HG02610 (cell line): ENCODE results near the gene SAMD10.
"Not testable (repeated sequence)": the region's sequence is repeated elsewhere in the genome, so short reads cannot be mapped to it uniquely, and the experiment has no call there.

Source experiments
- ATAC-seq: cut with Tn5 transposase; IDR thresholded peaks from one replicate; pipeline ENCODE4 v1.9.1; 2021; ENCODE audit warnings: mild to moderate bottlenecking, moderate library complexity; ENCODE audit not compliant: unreplicated experiment

Gene SAMD10

GRCh38 chr20:63942969-63943807 is 36.3 kb downstream of the SAMD10 start:
- no peak for ATAC-seq

GRCh38 chr20:63942250-63942951 is 37.0 kb downstream of the SAMD10 start:
- no peak for ATAC-seq

GRCh38 chr20:63941282-63942081 is 38.0 kb downstream of the SAMD10 start:
- ATAC-seq = no peak

GRCh38 chr20:63940472-63941266 is 38.8 kb downstream of the SAMD10 start:
- no peak for ATAC-seq

GRCh38 chr20:63940071-63940471 is 39.4 kb downstream of the SAMD10 start:
- no peak for ATAC-seq

- no peak for ATAC-seq
These were observed 40.1 kb downstream of the SAMD10 start for GRCh38 chr20:63939061-63939935.

- no peak for ATAC-seq
These were observed 41.8 kb downstream of the SAMD10 start for GRCh38 chr20:63937596-63937995.

GRCh38 chr20:63935447-63935846 is 44.0 kb downstream of the SAMD10 start:
- ATAC-seq = no peak

- no peak for ATAC-seq
These were observed 45.0 kb downstream of the SAMD10 start for GRCh38 chr20:63934271-63935068.

- ATAC-seq = no peak
These were observed 45.8 kb downstream of the SAMD10 start for GRCh38 chr20:63933646-63934045.

GRCh38 chr20:63932606-63933160 is 46.8 kb downstream of the SAMD10 start:
- ATAC-seq = no peak

GRCh38 chr20:63931735-63932134 is 47.7 kb downstream of the SAMD10 start:
- no peak for ATAC-seq

- ATAC-seq = no peak
These were observed 48.4 kb downstream of the SAMD10 start for GRCh38 chr20:63930971-63931553.

GRCh38 chr20:63929473-63929883 is 50.0 kb downstream of the SAMD10 start:
- ATAC-seq = not testable (repeated sequence)

- no peak for ATAC-seq
These were observed 50.4 kb downstream of the SAMD10 start for GRCh38 chr20:63929071-63929470.

- ATAC-seq = no peak
These were observed 53.1 kb downstream of the SAMD10 start for GRCh38 chr20:63926298-63926697.

- ATAC-seq = no peak
These were observed 55.2 kb downstream of the SAMD10 start for GRCh38 chr20:63924241-63924640.
